Fibroblast of lung (primary cell): ENCODE measurements around the gene SLC25A51.

Experiments used
- EZH2 ChIP-seq: IDR thresholded peaks from 2 replicates; pipeline ENCODE4 v1.5.1; 2012; ENCODE audit warnings: low read length, control low read depth, mild to moderate bottlenecking; ENCODE audit errors: missing control alignments
- TF ChIP-seq, protein P1 (sequence below), 2 donors: IDR thresholded peaks in 1 of 2; conservative IDR thresholded peaks in 1 of 2; 1 replicate in 1 of 2; 2 replicates in 1 of 2; pipeline ENCODE4 v1.5.1; 2011 to 2012; ENCODE audit warnings: low read length in 2 of 2, control low read depth in 1 of 2, inconsistent platforms in 1 of 2, low read depth in 1 of 2, mild to moderate bottlenecking in 1 of 2

GRCh38 chr9:37905131-37905505 is 1.2 kb upstream of the SLC25A51 start:
- TF ChIP-seq, protein P1, sequence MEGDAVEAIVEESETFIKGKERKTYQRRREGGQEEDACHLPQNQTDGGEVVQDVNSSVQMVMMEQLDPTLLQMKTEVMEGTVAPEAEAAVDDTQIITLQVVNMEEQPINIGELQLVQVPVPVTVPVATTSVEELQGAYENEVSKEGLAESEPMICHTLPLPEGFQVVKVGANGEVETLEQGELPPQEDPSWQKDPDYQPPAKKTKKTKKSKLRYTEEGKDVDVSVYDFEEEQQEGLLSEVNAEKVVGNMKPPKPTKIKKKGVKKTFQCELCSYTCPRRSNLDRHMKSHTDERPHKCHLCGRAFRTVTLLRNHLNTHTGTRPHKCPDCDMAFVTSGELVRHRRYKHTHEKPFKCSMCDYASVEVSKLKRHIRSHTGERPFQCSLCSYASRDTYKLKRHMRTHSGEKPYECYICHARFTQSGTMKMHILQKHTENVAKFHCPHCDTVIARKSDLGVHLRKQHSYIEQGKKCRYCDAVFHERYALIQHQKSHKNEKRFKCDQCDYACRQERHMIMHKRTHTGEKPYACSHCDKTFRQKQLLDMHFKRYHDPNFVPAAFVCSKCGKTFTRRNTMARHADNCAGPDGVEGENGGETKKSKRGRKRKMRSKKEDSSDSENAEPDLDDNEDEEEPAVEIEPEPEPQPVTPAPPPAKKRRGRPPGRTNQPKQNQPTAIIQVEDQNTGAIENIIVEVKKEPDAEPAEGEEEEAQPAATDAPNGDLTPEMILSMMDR (conservative IDR thresholded peaks at IDR 0.05 in 1 of 2, IDR thresholded peaks at IDR 0.05 in 1 of 2; ENCODE audit: low read depth in 1 of 2, low read length in 2 of 2): no peak
- TF ChIP-seq EZH2: no peak
